ENCODE measurements around the gene HPSE2. TPM values are rescaled to one million over a fixed set of nuclear protein-coding genes. Genes with fewer than 3 reads are reported as not detected.

HPSE2 gene
- total RNA-seq, 1 experiment from 2014 or later: 0.05 TPM

GRCh38 chr10:98790817-98791216 lies 444.8 kb downstream of the HPSE2 start:
- Histone ChIP-seq H3K9ac (ENCODE audit: low read length) (no peak overlapping the region), H3K4me3 (replicated peaks in 1 of 2; ENCODE audit: low read depth in 1 of 2, low read length in 2 of 2) (no peak overlapping the region), H3K4me2 (ENCODE audit: low read length) (no peak overlapping the region), H3K27ac (ENCODE audit: low read depth, low read length) (no peak overlapping the region), H3K27me3 (ENCODE audit: insufficient read depth, low read length) (peaks cover 22% of the 10 kb centered on the region), H3K9me2 (ENCODE audit: insufficient read depth) (no peaks in the 10 kb centered on the region), H3K36me3 (ENCODE audit: control insufficient read depth in 1 of 2, insufficient read depth in 2 of 2, low read length in 2 of 2) (no peaks in the 10 kb centered on the region), H3K9me3 (ENCODE audit: control insufficient read depth in 1 of 2, insufficient read depth in 1 of 2, low read depth in 1 of 2, low read length in 2 of 2) (no peaks in the 10 kb centered on the region), H2AFZ (ENCODE audit: low read depth, low read length, poor library complexity, severe bottlenecking) (no peak overlapping the region), H4K20me1 (ENCODE audit: insufficient read depth) (no peaks in the 10 kb centered on the region), H3K79me2 (ENCODE audit: insufficient read depth, low read length) (no peaks in the 10 kb centered on the region), H3K4me1 (ENCODE audit: control insufficient read depth in 1 of 2, insufficient read depth in 2 of 2, low read length in 2 of 2) (no peaks in the 10 kb centered on the region)
- ATAC-seq: peak; percentile 64; the same call in 1 of the 2 replicates
- CTCF ChIA-PET: no interaction called here
- peak; percentile 15 for DNase-seq (ENCODE audit: low read depth, low spot score)
- RAD21 ChIA-PET (ENCODE audit: low non-redundant PET in 1 of 2, low total read pairs in 2 of 2, uncharacterized antibody in 2 of 2, unreplicated experiment in 2 of 2): no interaction called here
- intact Hi-C loops (cut with micrococcal nuclease): loop anchor here (5.0 kb wide), 4 partner anchors 251 to 486 kb away; no protein-coding TSS in a partner anchor
- BruUV-seq (replicated peaks): no TSS peak
- POLR2A ChIA-PET: no interaction called here
- TF ChIP-seq ZBTB33 (IDR thresholded peaks at IDR 0.05; ENCODE audit: extremely low read depth, insufficient replicate concordance, low read length) (no peak), TCF7L2 (IDR thresholded peaks at IDR 0.05; ENCODE audit: borderline replicate concordance, extremely low read depth, insufficient read depth, insufficient read length) (no peak), YY1 (IDR thresholded peaks at IDR 0.05; ENCODE audit: extremely low read depth, insufficient replicate concordance, low read depth, low read length) (no peak), CTCF (IDR thresholded peaks at IDR 0.05 in 2 of 3, conservative IDR thresholded peaks at IDR 0.05 in 1 of 3; ENCODE audit: borderline replicate concordance in 1 of 3, insufficient read depth in 1 of 3, low read depth in 2 of 3, low read length in 2 of 3) (peak; percentile 52 to 58 (median 57); a peak in 5 of 6 replicates), RAD21 (IDR thresholded peaks at IDR 0.05; ENCODE audit: low read depth) (peak; percentile 62), SRF (IDR thresholded peaks at IDR 0.05; ENCODE audit: low read depth) (no peak)

All from HCT116 (cell line).